Measurements from ENCODE around the gene SUSD4. TPM values are rescaled to one million over a fixed set of nuclear protein-coding genes. Genes with fewer than 3 reads are reported as not detected.

The SUSD4 gene
- total and polyA plus RNA-seq, 2 experiments from 2014 or later = 5.6 to 8.3 TPM

GRCh38 chr1:223339861-223340260 lies 24.1 kb downstream of the SUSD4 start:
- H3K4me3 ChIP-seq = no peak overlapping the region
- H3K27ac ChIP-seq = no peak overlapping the region
- H4K20me1 ChIP-seq (ENCODE audit: insufficient read depth, poor library complexity, severe bottlenecking) = no peaks in the 10 kb centered on the region
- no peak overlapping the region for H2AFZ ChIP-seq
- no peaks in the 10 kb centered on the region for H3K36me3 ChIP-seq (replicated peaks; ENCODE audit: insufficient read depth, low read depth)
- H3K4me1 ChIP-seq (ENCODE audit: insufficient read depth) = peaks cover 16% of the 10 kb centered on the region
- no peaks in the 10 kb centered on the region for H3K79me2 ChIP-seq
- H3K4me2 ChIP-seq = no peak overlapping the region
- H3K9me2 ChIP-seq (replicated peaks; ENCODE audit: insufficient read depth) = no peaks in the 10 kb centered on the region
- 55% methylated on average over 7 of the region's 7 CpGs for WGBS (ENCODE audit: low lambda C conversion rate, missing lambda C conversion rate)
- DNase-seq (ENCODE audit: low spot score) = no peak
- no peaks in the 10 kb centered on the region for H3K9me3 ChIP-seq (ENCODE audit: low read depth)
- peaks cover 4% of the 10 kb centered on the region for H3K27me3 ChIP-seq
- TF ChIP-seq, protein P1, sequence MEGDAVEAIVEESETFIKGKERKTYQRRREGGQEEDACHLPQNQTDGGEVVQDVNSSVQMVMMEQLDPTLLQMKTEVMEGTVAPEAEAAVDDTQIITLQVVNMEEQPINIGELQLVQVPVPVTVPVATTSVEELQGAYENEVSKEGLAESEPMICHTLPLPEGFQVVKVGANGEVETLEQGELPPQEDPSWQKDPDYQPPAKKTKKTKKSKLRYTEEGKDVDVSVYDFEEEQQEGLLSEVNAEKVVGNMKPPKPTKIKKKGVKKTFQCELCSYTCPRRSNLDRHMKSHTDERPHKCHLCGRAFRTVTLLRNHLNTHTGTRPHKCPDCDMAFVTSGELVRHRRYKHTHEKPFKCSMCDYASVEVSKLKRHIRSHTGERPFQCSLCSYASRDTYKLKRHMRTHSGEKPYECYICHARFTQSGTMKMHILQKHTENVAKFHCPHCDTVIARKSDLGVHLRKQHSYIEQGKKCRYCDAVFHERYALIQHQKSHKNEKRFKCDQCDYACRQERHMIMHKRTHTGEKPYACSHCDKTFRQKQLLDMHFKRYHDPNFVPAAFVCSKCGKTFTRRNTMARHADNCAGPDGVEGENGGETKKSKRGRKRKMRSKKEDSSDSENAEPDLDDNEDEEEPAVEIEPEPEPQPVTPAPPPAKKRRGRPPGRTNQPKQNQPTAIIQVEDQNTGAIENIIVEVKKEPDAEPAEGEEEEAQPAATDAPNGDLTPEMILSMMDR (IDR thresholded peaks at IDR 0.05; ENCODE audit: poor library complexity) = no peak
- TF ChIP-seq EZH2phosphoT487 (IDR thresholded peaks at IDR 0.05; ENCODE audit: low read depth, severe bottlenecking, unreplicated experiment) = no peak
- TF ChIP-seq EZH2 (IDR thresholded peaks at IDR 0.05; ENCODE audit: borderline replicate concordance) = no peak

GRCh38 chr1:223338811-223339746 lies 24.9 kb downstream of the SUSD4 start:
- no peak overlapping the region for H3K4me2 ChIP-seq
- no peaks in the 10 kb centered on the region for H3K9me3 ChIP-seq (ENCODE audit: low read depth)
- no peak overlapping the region for H3K27ac ChIP-seq
- no peaks in the 10 kb centered on the region for H3K36me3 ChIP-seq (replicated peaks; ENCODE audit: insufficient read depth, low read depth)
- no peak overlapping the region for H2AFZ ChIP-seq
- H3K79me2 ChIP-seq = no peaks in the 10 kb centered on the region
- H3K9me2 ChIP-seq (replicated peaks; ENCODE audit: insufficient read depth) = no peaks in the 10 kb centered on the region
- H4K20me1 ChIP-seq (ENCODE audit: insufficient read depth, poor library complexity, severe bottlenecking) = no peaks in the 10 kb centered on the region
- 87% methylated on average over 12 of the region's 12 CpGs for WGBS (ENCODE audit: low lambda C conversion rate, missing lambda C conversion rate)
- peaks cover 4% of the 10 kb centered on the region for H3K27me3 ChIP-seq
- peaks cover 8% of the 10 kb centered on the region for H3K4me1 ChIP-seq (ENCODE audit: insufficient read depth)
- DNase-seq (ENCODE audit: low spot score) = no peak
- H3K4me3 ChIP-seq = no peak overlapping the region
- TF ChIP-seq, protein P1 (IDR thresholded peaks at IDR 0.05; ENCODE audit: poor library complexity) = no peak
- TF ChIP-seq EZH2 (IDR thresholded peaks at IDR 0.05; ENCODE audit: borderline replicate concordance) = no peak
- TF ChIP-seq EZH2phosphoT487 (IDR thresholded peaks at IDR 0.05; ENCODE audit: low read depth, severe bottlenecking, unreplicated experiment) = no peak

GRCh38 chr1:223337174-223337869 lies 26.7 kb downstream of the SUSD4 start:
- H3K36me3 ChIP-seq (replicated peaks; ENCODE audit: insufficient read depth, low read depth) = no peaks in the 10 kb centered on the region
- H3K79me2 ChIP-seq = no peaks in the 10 kb centered on the region
- H3K27ac ChIP-seq = no peak overlapping the region
- peaks cover 4% of the 10 kb centered on the region for H3K4me1 ChIP-seq (ENCODE audit: insufficient read depth)
- TF ChIP-seq EZH2phosphoT487 (IDR thresholded peaks at IDR 0.05; ENCODE audit: low read depth, severe bottlenecking, unreplicated experiment) (no peak), EZH2 (IDR thresholded peaks at IDR 0.05; ENCODE audit: borderline replicate concordance) (no peak)
- TF ChIP-seq, protein P1 (IDR thresholded peaks at IDR 0.05; ENCODE audit: poor library complexity) = no peak
- H3K9me3 ChIP-seq (ENCODE audit: low read depth) = no peaks in the 10 kb centered on the region
- DNase-seq (ENCODE audit: low spot score) = no peak
- H3K9me2 ChIP-seq (replicated peaks; ENCODE audit: insufficient read depth) = no peaks in the 10 kb centered on the region
- H3K4me2 ChIP-seq = no peak overlapping the region
- no peaks in the 10 kb centered on the region for H4K20me1 ChIP-seq (ENCODE audit: insufficient read depth, poor library complexity, severe bottlenecking)
- H2AFZ ChIP-seq = no peak overlapping the region
- 63% methylated on average over 6 of the region's 6 CpGs for WGBS (ENCODE audit: low lambda C conversion rate, missing lambda C conversion rate)
- peaks cover 4% of the 10 kb centered on the region for H3K27me3 ChIP-seq
- H3K4me3 ChIP-seq = no peak overlapping the region

All from hepatocyte (in vitro differentiated cells).